Prostate gland (tissue), 2 donors: ENCODE data around the gene ATRN.

Source experiments
- POLR2A ChIP-seq: fragments of 450-650 bp; IDR thresholded peaks from one replicate; pipeline ENCODE4 v1.6.1; 2016; ENCODE audit warnings: antibody characterized with exemption, mild to moderate bottlenecking
- TF ChIP-seq, protein P1 (sequence below), 4 experiments: fragments of 200-600 bp in 2 of 4; fragments of 450-650 bp in 2 of 4; sonication (generic) in 2 of 4; IDR thresholded peaks; 1 replicate in 3 of 4; 2 replicates in 1 of 4; pipeline ENCODE4 v1.5.1; 2016 to 2019; ENCODE audit warnings: antibody characterized with exemption in 4 of 4, mild to moderate bottlenecking in 2 of 4, moderate library complexity in 2 of 4

DNA sequence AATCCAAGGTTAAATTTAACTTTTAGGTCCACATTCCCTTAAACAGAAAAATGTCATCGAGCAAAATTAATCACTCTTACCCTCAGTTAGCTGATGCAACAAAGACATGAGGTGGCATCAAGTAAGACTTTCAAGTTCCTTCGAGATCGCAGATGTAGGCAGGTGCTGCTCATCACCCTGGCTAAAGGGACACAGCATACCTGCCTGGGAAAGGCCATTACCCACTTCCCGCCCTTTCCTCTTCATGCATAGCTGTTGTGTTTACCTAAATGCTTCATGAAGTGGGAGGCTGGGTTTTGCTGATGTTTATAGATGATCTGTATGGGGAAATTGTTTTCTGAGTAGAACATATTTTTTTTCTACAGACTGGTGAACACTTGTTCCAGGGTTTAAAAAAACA is 124.7 kb downstream of the ATRN start:
- TF ChIP-seq POLR2A: no peak
- TF ChIP-seq, protein P1, sequence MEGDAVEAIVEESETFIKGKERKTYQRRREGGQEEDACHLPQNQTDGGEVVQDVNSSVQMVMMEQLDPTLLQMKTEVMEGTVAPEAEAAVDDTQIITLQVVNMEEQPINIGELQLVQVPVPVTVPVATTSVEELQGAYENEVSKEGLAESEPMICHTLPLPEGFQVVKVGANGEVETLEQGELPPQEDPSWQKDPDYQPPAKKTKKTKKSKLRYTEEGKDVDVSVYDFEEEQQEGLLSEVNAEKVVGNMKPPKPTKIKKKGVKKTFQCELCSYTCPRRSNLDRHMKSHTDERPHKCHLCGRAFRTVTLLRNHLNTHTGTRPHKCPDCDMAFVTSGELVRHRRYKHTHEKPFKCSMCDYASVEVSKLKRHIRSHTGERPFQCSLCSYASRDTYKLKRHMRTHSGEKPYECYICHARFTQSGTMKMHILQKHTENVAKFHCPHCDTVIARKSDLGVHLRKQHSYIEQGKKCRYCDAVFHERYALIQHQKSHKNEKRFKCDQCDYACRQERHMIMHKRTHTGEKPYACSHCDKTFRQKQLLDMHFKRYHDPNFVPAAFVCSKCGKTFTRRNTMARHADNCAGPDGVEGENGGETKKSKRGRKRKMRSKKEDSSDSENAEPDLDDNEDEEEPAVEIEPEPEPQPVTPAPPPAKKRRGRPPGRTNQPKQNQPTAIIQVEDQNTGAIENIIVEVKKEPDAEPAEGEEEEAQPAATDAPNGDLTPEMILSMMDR (IDR thresholded peaks at IDR 0.05): no peak
